WTC11 (cell line): ENCODE data around the gene LMF2. TPM values are rescaled to one million over a fixed set of nuclear protein-coding genes. Genes with fewer than 3 reads are reported as not detected.
A peak's percentile ranks its signal among the peaks of the same experiment; 100 is the strongest.

Source experiments
- ATAC-seq: fragments of 200-7000 bp; cut with Tn5 transposase; 2 replicates; pipeline ENCODE4 v1.10.0; 2021; ENCODE audit warnings: mild to moderate bottlenecking, moderate library complexity
- CTCF ChIA-PET: fragments of 300-600 bp; sonication (Branson Sonifier 250); formaldehyde crosslinking; loops from one replicate; lab custom pipeline; 2021; ENCODE audit warnings: antibody characterized with exemption; lab: Charles Lee
- POLR2A ChIA-PET: fragments of 350-600 bp; sonication (Branson Sonifier 250); formaldehyde crosslinking; loops from one replicate; lab custom pipeline; 2021; ENCODE audit warnings: antibody characterized with exemption; lab: Charles Lee
- DNase-seq: peaks from one replicate; pipeline ENCODE4 v3.0.0; 2021; ENCODE audit warnings: low spot score
- H3K27ac Mint-ChIP-seq: 2 replicates; pipeline ENCODE4 v1.8.0; 2021; ENCODE audit warnings: mixed read lengths
- H3K27me3 Mint-ChIP-seq: 2 replicates; pipeline ENCODE4 v1.8.0; 2021; ENCODE audit warnings: low read depth, mild to moderate bottlenecking, moderate library complexity, mixed read lengths
- H3K36me3 Mint-ChIP-seq: 2 replicates; pipeline ENCODE4 v1.8.0; 2021; ENCODE audit warnings: mixed read lengths
- H3K4me1 Mint-ChIP-seq: 2 replicates; pipeline ENCODE4 v1.8.0; 2022; ENCODE audit warnings: mixed read lengths
- H3K4me3 Mint-ChIP-seq: 2 replicates; pipeline ENCODE4 v1.8.0; 2021; ENCODE audit warnings: mild to moderate bottlenecking, moderate library complexity, mixed read lengths
- H3K9me3 Mint-ChIP-seq: 2 replicates; pipeline ENCODE4 v1.8.0; 2021; ENCODE audit warnings: mixed read lengths
- ATF1 ChIP-seq: sonication (generic); formaldehyde crosslinking; IDR thresholded peaks from 2 replicates; pipeline ENCODE4 v1.8.1; 2023; ENCODE audit warnings: mild to moderate bottlenecking, moderate library complexity, missing genetic modification reagents
- CDX4 ChIP-seq: fragments of 250-450 bp; sonication (Bioruptor Pico); IDR thresholded peaks from 2 replicates; pipeline ENCODE4 v1.9.0; 2021; ENCODE audit warnings: moderate library complexity, mild to moderate bottlenecking, inconsistent platforms, borderline replicate concordance
- CREB1 ChIP-seq: sonication (generic); formaldehyde crosslinking; IDR thresholded peaks from 2 replicates; pipeline ENCODE4 v1.8.0; 2023; ENCODE audit warnings: mild to moderate bottlenecking, missing genetic modification reagents
- CREM ChIP-seq: sonication (generic); formaldehyde crosslinking; IDR thresholded peaks from 2 replicates; pipeline ENCODE4 v1.8.1; 2022; ENCODE audit warnings: mild to moderate bottlenecking, missing genetic modification reagents, moderate library complexity
- E2F4 ChIP-seq: sonication (generic); formaldehyde crosslinking; IDR thresholded peaks from 2 replicates; pipeline ENCODE4 v1.8.1; 2022; ENCODE audit warnings: low read depth, mild to moderate bottlenecking, moderate library complexity, missing genetic modification reagents, borderline replicate concordance
- EMX1 ChIP-seq: fragments of 250-450 bp; sonication (Bioruptor Pico); IDR thresholded peaks from 2 replicates; pipeline ENCODE4 v1.8.0; 2021; ENCODE audit warnings: mild to moderate bottlenecking
- FOXJ3 ChIP-seq: sonication (generic); formaldehyde crosslinking; IDR thresholded peaks from 2 replicates; pipeline ENCODE4 v1.9.0; 2021; ENCODE audit warnings: missing genetic modification reagents, mild to moderate bottlenecking, borderline replicate concordance
- FOXP1 ChIP-seq: sonication (generic); formaldehyde crosslinking; IDR thresholded peaks from 2 replicates; pipeline ENCODE4 v1.8.0; 2022; ENCODE audit warnings: missing genetic modification reagents, mild to moderate bottlenecking, moderate library complexity, borderline replicate concordance
- IRF2 ChIP-seq: sonication (generic); formaldehyde crosslinking; IDR thresholded peaks from 2 replicates; pipeline ENCODE4 v1.8.0; 2022; ENCODE audit warnings: low read depth, missing genetic modification reagents, borderline replicate concordance
- JUN ChIP-seq: sonication (generic); formaldehyde crosslinking; IDR thresholded peaks from 2 replicates; pipeline ENCODE4 v1.8.0; 2023; ENCODE audit warnings: mild to moderate bottlenecking, missing genetic modification reagents
- MAX ChIP-seq: sonication (generic); formaldehyde crosslinking; IDR thresholded peaks from 2 replicates; pipeline ENCODE4 v1.8.0; 2022; ENCODE audit warnings: mild to moderate bottlenecking, missing genetic modification reagents
- MXD4 ChIP-seq: fragments of 250-450 bp; sonication (Bioruptor Pico); IDR thresholded peaks from 2 replicates; pipeline ENCODE4 v1.8.0; 2021; ENCODE audit warnings: mild to moderate bottlenecking, moderate library complexity, borderline replicate concordance
- NFE2L1 ChIP-seq: sonication (generic); formaldehyde crosslinking; IDR thresholded peaks from 2 replicates; pipeline ENCODE4 v1.8.1; 2023; ENCODE audit warnings: missing genetic modification reagents
- NR3C1 ChIP-seq: sonication (generic); formaldehyde crosslinking; conservative IDR thresholded peaks from 2 replicates; pipeline ENCODE4 v1.8.1; 2023; ENCODE audit warnings: low read depth, mild to moderate bottlenecking, missing genetic modification reagents
- PREB ChIP-seq: sonication (generic); formaldehyde crosslinking; IDR thresholded peaks from 2 replicates; pipeline ENCODE4 v1.8.1; 2022; ENCODE audit warnings: mild to moderate bottlenecking, missing genetic modification reagents, moderate library complexity, borderline replicate concordance
- PRRX2 ChIP-seq: fragments of 250-450 bp; sonication (Bioruptor Pico); IDR thresholded peaks from 2 replicates; pipeline ENCODE4 v1.8.0; 2021; ENCODE audit warnings: mild to moderate bottlenecking
- RORB ChIP-seq: fragments of 250-450 bp; sonication (Bioruptor Pico); IDR thresholded peaks from 2 replicates; pipeline ENCODE4 v1.9.0; 2021; ENCODE audit warnings: mild to moderate bottlenecking
- SOX15 ChIP-seq: fragments of 250-450 bp; sonication (Bioruptor Pico); IDR thresholded peaks from 2 replicates; pipeline ENCODE4 v1.9.0; 2021; ENCODE audit warnings: mild to moderate bottlenecking
- SP1 ChIP-seq: sonication (generic); formaldehyde crosslinking; conservative IDR thresholded peaks from 2 replicates; pipeline ENCODE4 v1.8.1; 2022; ENCODE audit warnings: missing genetic modification reagents
- TEAD4 ChIP-seq: sonication (generic); formaldehyde crosslinking; IDR thresholded peaks from 2 replicates; pipeline ENCODE4 v1.8.0; 2022; ENCODE audit warnings: mild to moderate bottlenecking, missing genetic modification reagents
- ZBTB43 ChIP-seq: sonication (generic); formaldehyde crosslinking; IDR thresholded peaks from 2 replicates; pipeline ENCODE4 v1.8.1; 2023; ENCODE audit warnings: mild to moderate bottlenecking, missing genetic modification reagents
- ZMAT4 ChIP-seq: fragments of 250-450 bp; sonication (Bioruptor Pico); IDR thresholded peaks from 2 replicates; pipeline ENCODE4 v1.9.0; 2021; ENCODE audit warnings: mild to moderate bottlenecking
- ZNF232 ChIP-seq: sonication (generic); formaldehyde crosslinking; IDR thresholded peaks from 2 replicates; pipeline ENCODE4 v1.8.0; 2022; ENCODE audit warnings: mild to moderate bottlenecking, missing genetic modification reagents
- total RNA-seq: library from RNA; stranded (reverse); gene quantifications from 3 replicates; pipeline ENCODE4 v1.2.3, GENCODE V29; 2021

LMF2 gene
- total RNA-seq, 1 experiment from 2014 or later, result 43.7 TPM

- POLR2A ChIA-PET, result no interaction called here
- H3K36me3 Mint-ChIP-seq, result peaks cover 36% of the 10 kb centered on the region
- H3K4me1 Mint-ChIP-seq, result no peaks in the 10 kb centered on the region
- TF ChIP-seq PREB (CRISPR knock-in tag) (no peak), FOXJ3 (no peak), PRRX2 (no peak), E2F4 (CRISPR knock-in tag) (0 out of 2 replicates have a peak, but pooled peaks have one; percentile 30), FOXP1 (0 out of 2 replicates have a peak, but pooled peaks have one; percentile 20), CDX4 (CRISPR knock-in tag) (no peak)
- H3K27me3 Mint-ChIP-seq, result no peaks in the 10 kb centered on the region
- H3K4me3 Mint-ChIP-seq, result no peak overlapping the region
- H3K9me3 Mint-ChIP-seq, result no peaks in the 10 kb centered on the region
- DNase-seq (peak; percentile 60), ATAC-seq (peak; percentile 81)
- CTCF ChIA-PET, result interaction anchor here (1.6 kb wide), 1 partner anchor 69 kb away, joined by 5 read pairs; the partner anchor contains the start of gene SCO2
- H3K27ac Mint-ChIP-seq, result peak overlapping the region; percentile 74; the same call in 1 of the 2 replicates
Observed at GRCh38 chr22:50456466-50457234, 50.9 kb downstream of the LMF2 start.

GRCh38 chr22:50456026-50456425 is 51.5 kb downstream of the LMF2 start:
- no peaks in the 10 kb centered on the region for H3K4me1 Mint-ChIP-seq
- TF ChIP-seq MAX (CRISPR knock-in tag) (no peak), SP1 (CRISPR knock-in tag) (no peak), EMX1 (CRISPR knock-in tag) (no peak), SOX15 (CRISPR knock-in tag) (no peak), NR3C1 (CRISPR knock-in tag) (no peak), RORB (CRISPR knock-in tag) (no peak), ZMAT4 (CRISPR knock-in tag) (no peak), CREB1 (CRISPR knock-in tag) (no peak), MXD4 (CRISPR knock-in tag) (no peak), NFE2L1 (CRISPR knock-in tag) (no peak), FOXJ3 (no peak), TEAD4 (no peak), JUN (CRISPR knock-in tag) (no peak), IRF2 (CRISPR knock-in tag) (no peak), ZNF232 (CRISPR knock-in tag) (no peak), ATF1 (CRISPR knock-in tag) (no peak), ZBTB43 (CRISPR knock-in tag) (no peak), CREM (no peak), E2F4 (CRISPR knock-in tag) (no peak)
- H3K4me3 Mint-ChIP-seq, result no peak overlapping the region
- POLR2A ChIA-PET, result no interaction called here
- H3K27me3 Mint-ChIP-seq, result no peaks in the 10 kb centered on the region
- no peak overlapping the region for H3K27ac Mint-ChIP-seq
- no peaks in the 10 kb centered on the region for H3K9me3 Mint-ChIP-seq
- ATAC-seq (no peak), DNase-seq (no peak)
- CTCF ChIA-PET, result no interaction called here
- peaks cover 40% of the 10 kb centered on the region for H3K36me3 Mint-ChIP-seq
